Natural killer cell (primary cell): Measurements from ENCODE around the gene ATP11C. TPM values are rescaled to one million over a fixed set of nuclear protein-coding genes. Genes with fewer than 3 reads are reported as not detected.

Experiments
- ATAC-seq, 3 donors: fragments of 150-1000 bp in 2 of 3; fragments of 200-7000 bp in 1 of 3; cut with Tn5 transposase; 1 replicate in 1 of 3; 2 replicates in 2 of 3; pipeline ENCODE4 v1.10.0; 2021; ENCODE audit warnings: mild to moderate bottlenecking in 2 of 3, moderate library complexity in 2 of 3
- DNase-seq, 2 donors: peaks; one replicate each; pipeline versions ENCODE4 v3.0.0 to v3.0.0-alpha.2; 2013 to 2021; ENCODE audit warnings: mixed read lengths in 1 of 2
- H3K27ac ChIP-seq: one replicate; pipeline ENCODE4 v1.5.1; 2013; ENCODE audit warnings: mild to moderate bottlenecking, low read length
- H3K27me3 ChIP-seq: one replicate; pipeline ENCODE4 v1.6.1; 2013; ENCODE audit warnings: low read length; ENCODE audit not compliant: control insufficient read depth, insufficient read depth
- H3K36me3 ChIP-seq: one replicate; pipeline ENCODE4 v1.6.1; 2013; ENCODE audit warnings: low read length; ENCODE audit not compliant: control insufficient read depth, insufficient read depth
- H3K4me1 ChIP-seq: one replicate; pipeline ENCODE4 v1.6.1; 2013; ENCODE audit warnings: low read length; ENCODE audit not compliant: control insufficient read depth, insufficient read depth
- H3K4me3 ChIP-seq: one replicate; pipeline ENCODE4 v1.5.1; 2013; ENCODE audit warnings: low read length
- H3K9me3 ChIP-seq: one replicate; pipeline ENCODE4 v1.6.1; 2013; ENCODE audit warnings: low read length; ENCODE audit not compliant: control insufficient read depth, insufficient read depth
- H3K27ac Mint-ChIP-seq, 2 donors: one replicate each; pipeline ENCODE4 v1.8.0; 2022; ENCODE audit warnings: mild to moderate bottlenecking in 2 of 2, mixed read lengths in 2 of 2, moderate library complexity in 1 of 2
- H3K27me3 Mint-ChIP-seq, 2 donors: one replicate each; pipeline ENCODE4 v1.8.0; 2022; ENCODE audit warnings: low read depth in 2 of 2, mixed read lengths in 2 of 2
- H3K36me3 Mint-ChIP-seq: one replicate; pipeline ENCODE4 v1.8.0; 2022; ENCODE audit warnings: mixed read lengths
- H3K4me1 Mint-ChIP-seq, 2 donors: one replicate each; pipeline ENCODE4 v1.8.0; 2022; ENCODE audit warnings: mixed read lengths in 2 of 2
- H3K4me3 Mint-ChIP-seq: one replicate; pipeline ENCODE4 v1.8.0; 2022; ENCODE audit warnings: mild to moderate bottlenecking, moderate library complexity, mixed read lengths
- H3K9me3 Mint-ChIP-seq, 2 donors: one replicate each; pipeline ENCODE4 v1.8.0; 2022; ENCODE audit warnings: mixed read lengths in 2 of 2
- WGBS: methylation state at CpG from one replicate; pipeline ENCODE4 v1.1.7; 2013; ENCODE audit warnings: missing lambda C conversion rate; ENCODE audit not compliant: insufficient coverage; 5-methylcytosine and 5-hydroxymethylcytosine counted together
- intact Hi-C: fragments of 100-400 bp; cut with micrococcal nuclease; formaldehyde crosslinking; loops from one replicate; pipeline ENCODE4 v1.14.2; 2022
- total RNA-seq, 4 donors: library from RNA; stranded (reverse); fragments of 120-200 nt in 1 of 4; gene quantifications; one replicate each; pipeline versions ENCODE4 v1.2.3 to v1.2.4, GENCODE V29; 2013 to 2022
- TF ChIP-seq, protein P1 (sequence below): fragments of 200-600 bp; IDR thresholded peaks from one replicate; pipeline ENCODE4 v1.8.0; 2022; ENCODE audit warnings: antibody characterized with exemption

Gene ATP11C
- total RNA-seq, 3 donors from 2014 or later (not counting 1 experiment from before 2014, with no cell fraction given), result 20.0 to 24.3 (median 24.0) TPM

- no peaks in the 10 kb centered on the region for H3K27me3 Mint-ChIP-seq
- Histone ChIP-seq H3K4me3 (no peak overlapping the region), H3K4me1 (peaks cover 14% of the 10 kb centered on the region), H3K27ac (peak overlapping the region; percentile 77), H3K9me3 (no peaks in the 10 kb centered on the region), H3K36me3 (peaks cover 2% of the 10 kb centered on the region), H3K27me3 (no peaks in the 10 kb centered on the region)
- no peaks in the 10 kb centered on the region for H3K9me3 Mint-ChIP-seq
- peak overlapping the region; percentile 76 for H3K4me3 Mint-ChIP-seq
- no peaks in the 10 kb centered on the region for H3K36me3 Mint-ChIP-seq
- peak overlapping the region; percentile 85 to 88 for H3K27ac Mint-ChIP-seq
- ATAC-seq, result no peak
- intact Hi-C loops, result no loop called here
- TF ChIP-seq, protein P1, sequence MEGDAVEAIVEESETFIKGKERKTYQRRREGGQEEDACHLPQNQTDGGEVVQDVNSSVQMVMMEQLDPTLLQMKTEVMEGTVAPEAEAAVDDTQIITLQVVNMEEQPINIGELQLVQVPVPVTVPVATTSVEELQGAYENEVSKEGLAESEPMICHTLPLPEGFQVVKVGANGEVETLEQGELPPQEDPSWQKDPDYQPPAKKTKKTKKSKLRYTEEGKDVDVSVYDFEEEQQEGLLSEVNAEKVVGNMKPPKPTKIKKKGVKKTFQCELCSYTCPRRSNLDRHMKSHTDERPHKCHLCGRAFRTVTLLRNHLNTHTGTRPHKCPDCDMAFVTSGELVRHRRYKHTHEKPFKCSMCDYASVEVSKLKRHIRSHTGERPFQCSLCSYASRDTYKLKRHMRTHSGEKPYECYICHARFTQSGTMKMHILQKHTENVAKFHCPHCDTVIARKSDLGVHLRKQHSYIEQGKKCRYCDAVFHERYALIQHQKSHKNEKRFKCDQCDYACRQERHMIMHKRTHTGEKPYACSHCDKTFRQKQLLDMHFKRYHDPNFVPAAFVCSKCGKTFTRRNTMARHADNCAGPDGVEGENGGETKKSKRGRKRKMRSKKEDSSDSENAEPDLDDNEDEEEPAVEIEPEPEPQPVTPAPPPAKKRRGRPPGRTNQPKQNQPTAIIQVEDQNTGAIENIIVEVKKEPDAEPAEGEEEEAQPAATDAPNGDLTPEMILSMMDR, result no peak
- peak in 1 of 2 donors; percentile 3 for DNase-seq
- H3K4me1 Mint-ChIP-seq, result peaks cover 34 to 41% of the 10 kb centered on the region in 2 donors
These were observed 194.3 kb downstream of the ATP11C start for GRCh38 chrX:139738581-139738980.

GRCh38 chrX:139736151-139736550, 196.7 kb downstream of the ATP11C start:
- Histone ChIP-seq H3K4me1 (peaks cover 11% of the 10 kb centered on the region), H3K27me3 (no peaks in the 10 kb centered on the region), H3K4me3 (no peak overlapping the region), H3K9me3 (no peaks in the 10 kb centered on the region), H3K27ac (no peak overlapping the region), H3K36me3 (peaks cover 6% of the 10 kb centered on the region)
- H3K27me3 Mint-ChIP-seq, result no peaks in the 10 kb centered on the region
- H3K4me3 Mint-ChIP-seq, result no peak overlapping the region
- intact Hi-C loops, result no loop called here
- no peaks in the 10 kb centered on the region for H3K9me3 Mint-ChIP-seq
- DNase-seq, result no peak
- H3K36me3 Mint-ChIP-seq, result no peaks in the 10 kb centered on the region
- WGBS, result 88% methylated on average over 1 of the region's 1 CpG
- no peak overlapping the region for H3K27ac Mint-ChIP-seq
- TF ChIP-seq, protein P1, result no peak
- H3K4me1 Mint-ChIP-seq, result peaks cover 17 to 22% of the 10 kb centered on the region in 2 donors
- ATAC-seq, result no peak

DNA sequence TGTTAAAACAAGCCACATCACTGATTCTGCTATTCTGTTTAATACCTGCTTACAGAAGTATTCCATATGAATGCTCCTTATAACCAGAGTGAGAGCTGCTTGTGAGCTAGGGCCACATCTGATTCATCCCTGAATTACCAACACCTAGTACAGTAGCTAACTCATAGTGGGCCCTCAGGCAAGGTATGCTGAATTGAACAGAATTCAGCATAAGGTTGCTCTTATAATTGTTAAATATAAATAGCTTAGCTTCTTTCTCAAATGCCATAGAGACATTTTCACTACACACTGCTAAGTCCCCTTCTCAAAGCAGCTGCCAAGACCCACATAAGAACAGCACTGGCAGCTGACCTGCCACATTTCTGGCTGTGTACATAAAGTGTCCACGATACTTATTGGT, 197.9 kb downstream of the ATP11C start:
- Mint-ChIP-seq H3K27me3 (no peaks in the 10 kb centered on the region), H3K36me3 (no peaks in the 10 kb centered on the region), H3K27ac (no peak overlapping the region), H3K4me3 (no peak overlapping the region), H3K4me1 (peaks cover 8 to 10% of the 10 kb centered on the region in 2 donors), H3K9me3 (no peaks in the 10 kb centered on the region)
- ATAC-seq (no peak), DNase-seq (no peak)
- Histone ChIP-seq H3K4me1 (peaks cover 8% of the 10 kb centered on the region), H3K9me3 (no peaks in the 10 kb centered on the region), H3K36me3 (peaks cover 6% of the 10 kb centered on the region), H3K27ac (no peak overlapping the region), H3K27me3 (no peaks in the 10 kb centered on the region), H3K4me3 (no peak overlapping the region)
- intact Hi-C loops, result no loop called here
- TF ChIP-seq, protein P1, result no peak
- WGBS, result 92% methylated on average over 1 of the region's 1 CpG

- intact Hi-C loops, result no loop called here
These were observed 207.1 kb downstream of the ATP11C start for GRCh38 chrX:139725720-139726119.

More at GRCh38 chrX:139725720-139726119, 207.1 kb downstream of the ATP11C start:
- Mint-ChIP-seq H3K27ac (no peak overlapping the region), H3K36me3 (no peaks in the 10 kb centered on the region), H3K9me3 (no peaks in the 10 kb centered on the region), H3K4me1 (no peaks in the 10 kb centered on the region), H3K4me3 (no peak overlapping the region), H3K27me3 (no peaks in the 10 kb centered on the region)
- no peak overlapping the region for H3K27ac ChIP-seq
- ATAC-seq (no peak), DNase-seq (no peak)
- H3K4me1 ChIP-seq, result no peaks in the 10 kb centered on the region
- H3K4me3 ChIP-seq, result no peak overlapping the region
- no peaks in the 10 kb centered on the region for H3K9me3 ChIP-seq
- WGBS, result 60% methylated on average over 1 of the region's 1 CpG
- TF ChIP-seq, protein P1, result no peak
- H3K36me3 ChIP-seq, result no peaks in the 10 kb centered on the region
- H3K27me3 ChIP-seq, result no peaks in the 10 kb centered on the region
